ENCODE measurements around the gene RBMS2.
A peak's percentile ranks its signal among the peaks of the same experiment; 100 is the strongest.

Gene RBMS2

GRCh38 chr12:56551070-56551469, 29.4 kb downstream of the RBMS2 start:
- no peaks in the 10 kb centered on the region for H3K36me3 ChIP-seq (ENCODE audit: control insufficient read depth, insufficient read depth, low read length)
- H4K8ac ChIP-seq (ENCODE audit: low read depth, low read length): no peak overlapping the region
- no peaks in the 10 kb centered on the region for H3K27me3 ChIP-seq (ENCODE audit: insufficient read depth, low read length, poor library complexity)
- no peak overlapping the region for H3K4me3 ChIP-seq (ENCODE audit: low read length)
- H3K79me1 ChIP-seq (ENCODE audit: low read length): peaks cover 5% of the 10 kb centered on the region
- no peak for DNase-seq
- H2BK120ac ChIP-seq (ENCODE audit: low read depth, low read length): no peak overlapping the region
- WGBS (ENCODE audit: extremely low coverage, insufficient coverage, low lambda C conversion rate): no CpG with 5 or more reads among the region's 5 CpGs
- H3K4me2 ChIP-seq (ENCODE audit: low read length): no peak overlapping the region
- H3K4me1 ChIP-seq (ENCODE audit: control insufficient read depth, low read depth, low read length): no peaks in the 10 kb centered on the region
- no peak overlapping the region for H3K27ac ChIP-seq (ENCODE audit: low read depth, low read length)
- H2AK5ac ChIP-seq (ENCODE audit: low read length): no peak overlapping the region
- no peak overlapping the region for H2BK5ac ChIP-seq (ENCODE audit: low read length)
- H3K18ac ChIP-seq (ENCODE audit: low read length): no peak overlapping the region
- H3K79me2 ChIP-seq (ENCODE audit: control insufficient read depth, insufficient read depth, low read length): peaks cover 3% of the 10 kb centered on the region
- H3K4ac ChIP-seq (ENCODE audit: low read depth, low read length): no peak overlapping the region
- H4K5ac ChIP-seq (ENCODE audit: low read length): no peak overlapping the region
- no peak overlapping the region for H3K23ac ChIP-seq (ENCODE audit: low read length)
- H3K56ac ChIP-seq (ENCODE audit: low read length): no peak overlapping the region
- no peak overlapping the region for H2BK15ac ChIP-seq (replicated peaks; ENCODE audit: low read depth)
- H3K9ac ChIP-seq (ENCODE audit: low read length): no peak overlapping the region

- Histone ChIP-seq H3K18ac (ENCODE audit: low read length) (no peak overlapping the region), H3K36me3 (ENCODE audit: control insufficient read depth, insufficient read depth, low read length) (no peaks in the 10 kb centered on the region), H3K27me3 (ENCODE audit: insufficient read depth, low read length, poor library complexity) (no peaks in the 10 kb centered on the region), H3K4me3 (ENCODE audit: low read length) (no peak overlapping the region), H3K79me1 (ENCODE audit: low read length) (no peaks in the 10 kb centered on the region), H2BK15ac (replicated peaks; ENCODE audit: low read depth) (no peak overlapping the region), H3K9ac (ENCODE audit: low read length) (no peak overlapping the region), H3K4me2 (ENCODE audit: low read length) (no peak overlapping the region), H2BK120ac (ENCODE audit: low read depth, low read length) (no peak overlapping the region), H3K4ac (ENCODE audit: low read depth, low read length) (no peak overlapping the region), H3K23ac (ENCODE audit: low read length) (no peak overlapping the region), H4K5ac (ENCODE audit: low read length) (no peak overlapping the region), H4K8ac (ENCODE audit: low read depth, low read length) (no peak overlapping the region), H3K27ac (ENCODE audit: low read depth, low read length) (no peak overlapping the region), H2BK5ac (ENCODE audit: low read length) (no peak overlapping the region), H3K79me2 (ENCODE audit: control insufficient read depth, insufficient read depth, low read length) (no peaks in the 10 kb centered on the region), H3K4me1 (ENCODE audit: control insufficient read depth, low read depth, low read length) (no peaks in the 10 kb centered on the region), H2AK5ac (ENCODE audit: low read length) (no peak overlapping the region), H3K56ac (ENCODE audit: low read length) (no peak overlapping the region)
- DNase-seq: peak; percentile 59
- no CpG with 5 or more reads among the region's 6 CpGs for WGBS (ENCODE audit: extremely low coverage, insufficient coverage, low lambda C conversion rate)
Measured at GRCh38 chr12:56565510-56566101, 44.0 kb downstream of the RBMS2 start.

GRCh38 chr12:56568146-56568545, 46.5 kb downstream of the RBMS2 start:
- H3K27me3 ChIP-seq (ENCODE audit: insufficient read depth, low read length, poor library complexity): no peaks in the 10 kb centered on the region
- no peak overlapping the region for H3K4ac ChIP-seq (ENCODE audit: low read depth, low read length)
- no peak overlapping the region for H3K4me2 ChIP-seq (ENCODE audit: low read length)
- H4K8ac ChIP-seq (ENCODE audit: low read depth, low read length): no peak overlapping the region
- no peaks in the 10 kb centered on the region for H3K36me3 ChIP-seq (ENCODE audit: control insufficient read depth, insufficient read depth, low read length)
- no peak for DNase-seq
- no peak overlapping the region for H2BK15ac ChIP-seq (replicated peaks; ENCODE audit: low read depth)
- no peak overlapping the region for H2BK120ac ChIP-seq (ENCODE audit: low read depth, low read length)
- no peaks in the 10 kb centered on the region for H3K79me1 ChIP-seq (ENCODE audit: low read length)
- H3K79me2 ChIP-seq (ENCODE audit: control insufficient read depth, insufficient read depth, low read length): no peaks in the 10 kb centered on the region
- no peak overlapping the region for H3K9ac ChIP-seq (ENCODE audit: low read length)
- H3K23ac ChIP-seq (ENCODE audit: low read length): no peak overlapping the region
- H3K27ac ChIP-seq (ENCODE audit: low read depth, low read length): no peak overlapping the region
- H3K4me1 ChIP-seq (ENCODE audit: control insufficient read depth, low read depth, low read length): no peaks in the 10 kb centered on the region
- H3K18ac ChIP-seq (ENCODE audit: low read length): no peak overlapping the region
- no CpG with 5 or more reads among the region's 1 CpG for WGBS (ENCODE audit: extremely low coverage, insufficient coverage, low lambda C conversion rate)
- H3K56ac ChIP-seq (ENCODE audit: low read length): no peak overlapping the region
- H3K4me3 ChIP-seq (ENCODE audit: low read length): no peak overlapping the region
- no peak overlapping the region for H2AK5ac ChIP-seq (ENCODE audit: low read length)
- no peak overlapping the region for H2BK5ac ChIP-seq (ENCODE audit: low read length)
- H4K5ac ChIP-seq (ENCODE audit: low read length): no peak overlapping the region

- H3K79me1 ChIP-seq (ENCODE audit: low read length): no peaks in the 10 kb centered on the region
- no peak overlapping the region for H2BK15ac ChIP-seq (replicated peaks; ENCODE audit: low read depth)
- H2BK120ac ChIP-seq (ENCODE audit: low read depth, low read length): no peak overlapping the region
- no peak overlapping the region for H2BK5ac ChIP-seq (ENCODE audit: low read length)
- H4K8ac ChIP-seq (ENCODE audit: low read depth, low read length): no peak overlapping the region
- DNase-seq: peak; percentile 11
- H3K4me2 ChIP-seq (ENCODE audit: low read length): no peak overlapping the region
- H3K4ac ChIP-seq (ENCODE audit: low read depth, low read length): no peak overlapping the region
- H3K23ac ChIP-seq (ENCODE audit: low read length): no peak overlapping the region
- H3K27ac ChIP-seq (ENCODE audit: low read depth, low read length): no peak overlapping the region
- H3K18ac ChIP-seq (ENCODE audit: low read length): no peak overlapping the region
- H3K27me3 ChIP-seq (ENCODE audit: insufficient read depth, low read length, poor library complexity): no peaks in the 10 kb centered on the region
- no peaks in the 10 kb centered on the region for H3K79me2 ChIP-seq (ENCODE audit: control insufficient read depth, insufficient read depth, low read length)
- no peak overlapping the region for H2AK5ac ChIP-seq (ENCODE audit: low read length)
- no CpG with 5 or more reads among the region's 4 CpGs for WGBS (ENCODE audit: extremely low coverage, insufficient coverage, low lambda C conversion rate)
- H3K4me3 ChIP-seq (ENCODE audit: low read length): no peak overlapping the region
- no peaks in the 10 kb centered on the region for H3K4me1 ChIP-seq (ENCODE audit: control insufficient read depth, low read depth, low read length)
- H3K56ac ChIP-seq (ENCODE audit: low read length): no peak overlapping the region
- no peaks in the 10 kb centered on the region for H3K36me3 ChIP-seq (ENCODE audit: control insufficient read depth, insufficient read depth, low read length)
- no peak overlapping the region for H3K9ac ChIP-seq (ENCODE audit: low read length)
- no peak overlapping the region for H4K5ac ChIP-seq (ENCODE audit: low read length)
Measured at GRCh38 chr12:56571121-56571520, 49.5 kb downstream of the RBMS2 start.

- Histone ChIP-seq H3K4me1 (ENCODE audit: control insufficient read depth, low read depth, low read length) (no peaks in the 10 kb centered on the region), H3K4me2 (ENCODE audit: low read length) (no peak overlapping the region), H3K27me3 (ENCODE audit: insufficient read depth, low read length, poor library complexity) (no peaks in the 10 kb centered on the region), H2BK15ac (replicated peaks; ENCODE audit: low read depth) (no peak overlapping the region), H3K56ac (ENCODE audit: low read length) (no peak overlapping the region), H3K4me3 (ENCODE audit: low read length) (no peak overlapping the region), H3K9ac (ENCODE audit: low read length) (no peak overlapping the region), H3K4ac (ENCODE audit: low read depth, low read length) (no peak overlapping the region), H3K23ac (ENCODE audit: low read length) (no peak overlapping the region), H3K36me3 (ENCODE audit: control insufficient read depth, insufficient read depth, low read length) (no peaks in the 10 kb centered on the region), H3K27ac (ENCODE audit: low read depth, low read length) (no peak overlapping the region), H2AK5ac (ENCODE audit: low read length) (no peak overlapping the region), H3K79me1 (ENCODE audit: low read length) (no peaks in the 10 kb centered on the region), H2BK120ac (ENCODE audit: low read depth, low read length) (no peak overlapping the region), H4K5ac (ENCODE audit: low read length) (no peak overlapping the region), H3K18ac (ENCODE audit: low read length) (no peak overlapping the region), H3K79me2 (ENCODE audit: control insufficient read depth, insufficient read depth, low read length) (no peaks in the 10 kb centered on the region), H4K8ac (ENCODE audit: low read depth, low read length) (no peak overlapping the region), H2BK5ac (ENCODE audit: low read length) (no peak overlapping the region)
- no peak for DNase-seq
- WGBS (ENCODE audit: extremely low coverage, insufficient coverage, low lambda C conversion rate): no CpG with 5 or more reads among the region's 1 CpG
Measured at GRCh38 chr12:56572288-56572687, 50.7 kb downstream of the RBMS2 start.

GRCh38 chr12:56574210-56574609, 52.6 kb downstream of the RBMS2 start:
- no peak overlapping the region for H2AK5ac ChIP-seq (ENCODE audit: low read length)
- H3K4me3 ChIP-seq (ENCODE audit: low read length): no peak overlapping the region
- no peak overlapping the region for H3K56ac ChIP-seq (ENCODE audit: low read length)
- H3K4me2 ChIP-seq (ENCODE audit: low read length): no peak overlapping the region
- no peak for DNase-seq
- no CpG with 5 or more reads among the region's 2 CpGs for WGBS (ENCODE audit: extremely low coverage, insufficient coverage, low lambda C conversion rate)
- H3K4ac ChIP-seq (ENCODE audit: low read depth, low read length): no peak overlapping the region
- no peaks in the 10 kb centered on the region for H3K4me1 ChIP-seq (ENCODE audit: control insufficient read depth, low read depth, low read length)
- no peak overlapping the region for H4K5ac ChIP-seq (ENCODE audit: low read length)
- no peak overlapping the region for H3K18ac ChIP-seq (ENCODE audit: low read length)
- H2BK5ac ChIP-seq (ENCODE audit: low read length): no peak overlapping the region
- no peaks in the 10 kb centered on the region for H3K79me2 ChIP-seq (ENCODE audit: control insufficient read depth, insufficient read depth, low read length)
- no peak overlapping the region for H3K23ac ChIP-seq (ENCODE audit: low read length)
- H3K9ac ChIP-seq (ENCODE audit: low read length): no peak overlapping the region
- H3K36me3 ChIP-seq (ENCODE audit: control insufficient read depth, insufficient read depth, low read length): no peaks in the 10 kb centered on the region
- H4K8ac ChIP-seq (ENCODE audit: low read depth, low read length): no peak overlapping the region
- H2BK120ac ChIP-seq (ENCODE audit: low read depth, low read length): no peak overlapping the region
- no peak overlapping the region for H2BK15ac ChIP-seq (replicated peaks; ENCODE audit: low read depth)
- no peak overlapping the region for H3K27ac ChIP-seq (ENCODE audit: low read depth, low read length)
- H3K79me1 ChIP-seq (ENCODE audit: low read length): no peaks in the 10 kb centered on the region
- no peaks in the 10 kb centered on the region for H3K27me3 ChIP-seq (ENCODE audit: insufficient read depth, low read length, poor library complexity)

Data from mesendoderm (in vitro differentiated cells).